GM19023 (cell line): ENCODE measurements around the gene SNIP1.
A peak's percentile ranks its signal among the peaks of the same experiment; 100 is the strongest.
"Not testable (repeated sequence)": the region's sequence is repeated elsewhere in the genome, so short reads cannot be mapped to it uniquely, and the experiment has no call there.

Source experiments
- ATAC-seq: cut with Tn5 transposase; IDR thresholded peaks from one replicate; pipeline ENCODE4 v1.9.1; 2021; ENCODE audit warnings: mild to moderate bottlenecking, moderate library complexity; ENCODE audit not compliant: unreplicated experiment

SNIP1 gene

DNA sequence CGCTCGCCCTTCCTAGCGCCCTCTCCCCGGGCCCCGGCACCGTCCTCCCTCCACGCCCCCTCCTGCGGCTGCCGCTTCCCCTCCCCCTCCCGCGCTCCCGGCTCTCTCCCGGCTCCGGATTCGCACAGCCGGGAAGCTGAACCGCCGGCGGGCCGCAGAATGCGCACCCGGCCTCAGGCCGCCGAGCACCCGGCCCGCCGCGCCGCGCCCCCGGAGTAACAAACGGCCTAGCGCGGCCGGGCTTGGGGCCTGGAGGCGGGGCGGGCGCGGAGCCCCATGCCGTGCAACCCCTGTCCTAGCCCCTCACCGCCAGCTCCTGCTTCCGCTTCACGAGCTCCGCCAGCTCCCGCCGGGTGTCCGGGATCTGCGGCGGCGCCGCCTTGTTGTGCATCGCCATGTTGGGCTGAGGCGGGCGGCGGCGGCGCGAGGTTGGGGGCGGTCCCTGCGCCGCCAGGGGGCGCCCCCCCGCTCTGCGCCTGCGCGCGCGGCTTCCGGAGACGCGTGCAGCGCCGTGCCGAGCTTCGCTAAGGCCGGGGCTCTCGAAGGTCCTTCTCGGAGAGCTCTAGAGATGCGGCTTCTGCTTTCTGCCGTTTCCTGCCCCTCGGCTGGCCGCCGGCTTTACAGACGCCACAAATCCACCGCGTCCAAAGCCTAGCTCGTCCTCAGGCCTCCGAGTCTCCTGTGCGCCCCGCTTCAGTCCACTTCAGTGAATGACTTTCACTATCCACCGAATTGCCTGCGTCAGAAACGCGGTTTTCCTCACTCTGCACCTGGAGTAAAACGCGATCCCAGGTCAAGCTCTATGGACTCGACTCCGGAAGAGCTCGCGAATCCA lies 39.5 kb downstream of the SNIP1 start, which contains the start of gene MEAF6:
Gene MEAF6, minus strand, starts transcription at position 417 of the 835 bp plus-strand sequence. Its CDS starts 20 bp downstream, at position 397.
- ATAC-seq: peak; percentile 94

DNA sequence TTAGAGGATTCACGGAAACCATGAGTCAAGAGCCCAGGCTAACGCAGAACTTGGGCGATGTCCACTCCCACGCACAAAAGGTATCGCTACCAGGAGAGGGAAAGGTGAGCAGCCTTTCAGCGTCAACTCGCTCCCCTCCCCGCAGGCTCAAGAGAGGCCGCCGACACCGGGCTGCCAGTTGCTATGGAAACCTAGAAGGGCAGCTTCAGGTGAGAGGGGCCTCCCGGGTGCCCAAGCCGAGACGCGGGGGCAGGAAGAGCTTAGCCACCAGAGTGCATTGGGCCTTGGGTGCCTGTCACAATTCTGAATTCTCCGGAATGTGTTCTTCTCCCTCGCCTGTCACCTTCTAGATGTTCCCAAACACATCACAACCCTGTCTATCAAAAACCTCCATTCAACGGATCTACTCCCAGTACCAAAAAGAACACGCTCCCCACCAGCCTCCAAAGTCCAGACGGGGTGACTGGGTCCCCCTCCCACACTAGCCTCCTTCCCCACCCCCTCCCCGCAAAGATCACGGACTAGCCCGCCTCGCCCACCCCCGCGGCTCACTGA lies 40.2 kb downstream of the SNIP1 start:
- ATAC-seq: no peak

- no peak for ATAC-seq
Observed at GRCh38 chr1:37509181-37509580, 44.9 kb downstream of the SNIP1 start.

DNA sequence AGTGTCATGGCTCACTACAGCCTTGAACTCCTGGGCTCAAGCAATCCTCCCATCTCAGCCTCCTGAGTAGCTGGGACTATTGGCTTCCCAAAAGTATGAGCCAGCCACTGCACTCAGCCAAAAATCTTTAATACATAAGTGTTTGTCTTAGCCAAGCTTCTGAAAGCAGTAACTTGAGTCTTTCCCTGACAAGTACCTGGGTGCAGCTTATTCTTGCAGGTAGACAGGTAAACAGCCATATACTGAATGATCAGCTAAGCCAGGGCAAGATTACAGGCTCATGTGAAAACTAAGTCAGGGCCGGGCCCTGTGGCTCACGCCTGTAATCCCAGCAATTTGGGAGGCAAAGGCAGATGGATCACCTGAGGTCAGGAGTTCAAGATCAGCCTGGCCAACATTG lies 47.4 kb downstream of the SNIP1 start:
- no peak for ATAC-seq

GRCh38 chr1:37502791-37503190 lies 51.3 kb downstream of the SNIP1 start:
- not testable (repeated sequence) for ATAC-seq

DNA sequence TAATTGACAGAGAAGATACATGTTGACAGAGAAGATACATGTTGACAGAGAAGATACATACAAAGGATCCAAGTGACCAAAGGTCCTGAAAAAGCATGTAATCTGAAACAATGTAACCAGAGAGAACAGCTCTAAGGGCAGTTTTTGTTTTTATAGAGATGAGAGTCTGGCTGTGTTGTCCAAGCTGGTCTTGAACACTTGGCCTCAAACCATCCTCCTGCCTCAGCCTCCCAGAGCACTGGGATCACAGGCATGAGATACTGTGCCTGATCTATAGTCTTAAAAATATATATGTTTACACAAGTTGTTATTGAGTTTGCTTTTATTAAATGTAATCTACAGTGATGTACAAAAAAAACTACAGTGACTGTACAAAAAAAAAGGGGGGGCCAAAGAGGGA lies 52.0 kb downstream of the SNIP1 start:
- ATAC-seq: no peak

- no peak for ATAC-seq
Observed at GRCh38 chr1:37501661-37502060, 52.4 kb downstream of the SNIP1 start.

- ATAC-seq: no peak
Observed at GRCh38 chr1:37498872-37499617, 55.0 kb downstream of the SNIP1 start.

GRCh38 chr1:37497832-37498231 lies 56.3 kb downstream of the SNIP1 start:
- no peak for ATAC-seq

DNA sequence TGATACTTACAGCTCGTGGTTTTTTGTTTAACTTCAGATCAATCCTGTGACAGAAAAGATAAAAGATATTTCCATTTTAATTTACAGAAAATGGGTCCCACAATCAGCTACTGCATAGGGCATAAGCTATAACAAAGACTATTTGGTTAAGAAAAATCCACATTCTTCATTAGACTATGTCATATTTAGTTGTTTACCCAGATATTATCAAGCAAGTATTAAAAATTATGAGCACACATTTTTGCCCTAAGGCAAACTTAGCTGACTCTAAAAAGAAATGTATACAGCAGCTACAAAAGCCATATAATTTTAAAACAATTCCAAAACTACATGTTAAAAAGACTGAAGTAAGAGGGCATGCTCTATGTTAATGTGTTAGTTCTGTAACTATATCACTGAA lies 58.2 kb downstream of the SNIP1 start:
- ATAC-seq: no peak

- no peak for ATAC-seq
Observed at GRCh38 chr1:37493336-37494098, 60.6 kb downstream of the SNIP1 start.

GRCh38 chr1:37487619-37487984 lies 66.5 kb downstream of the SNIP1 start:
- ATAC-seq: no peak

- no peak for ATAC-seq
Observed at GRCh38 chr1:37486680-37487618, 67.1 kb downstream of the SNIP1 start.

- ATAC-seq: no peak
Observed at GRCh38 chr1:37485902-37486679, 68.0 kb downstream of the SNIP1 start.
